Osteoblast (primary cell): ENCODE data around the gene HRH2. TPM values are rescaled to one million over a fixed set of nuclear protein-coding genes. Genes with fewer than 3 reads are reported as not detected.
A peak's percentile ranks its signal among the peaks of the same experiment; 100 is the strongest.

Experiments used
- DNase-seq: peaks from one replicate; pipeline ENCODE4 v3.0.0; 2011; ENCODE audit warnings: low spot score, mixed read lengths; ENCODE audit not compliant: insufficient read length; ENCODE audit errors: missing footprints
- H2AFZ ChIP-seq: 2 replicates; pipeline ENCODE4 v1.6.0; 2011; ENCODE audit warnings: mild to moderate bottlenecking, low read length
- H3K27ac ChIP-seq: 2 replicates; pipeline ENCODE4 v1.5.1; 2011; ENCODE audit warnings: mild to moderate bottlenecking, low read depth, low read length, moderate library complexity
- H3K27me3 ChIP-seq: 2 replicates; pipeline ENCODE4 v1.6.0; 2012; ENCODE audit warnings: mild to moderate bottlenecking, control low read depth, inconsistent platforms, low read length, moderate library complexity; ENCODE audit not compliant: insufficient read depth
- H3K36me3 ChIP-seq: 2 replicates; pipeline ENCODE4 v1.5.1; 2011; ENCODE audit warnings: mild to moderate bottlenecking, low read length, control low read depth, moderate library complexity; ENCODE audit not compliant: insufficient read depth
- H3K4me1 ChIP-seq: 2 replicates; pipeline ENCODE4 v1.5.1; 2011; ENCODE audit warnings: mild to moderate bottlenecking, low read length, control low read depth, moderate library complexity; ENCODE audit not compliant: insufficient read depth
- H3K4me2 ChIP-seq: 2 replicates; pipeline ENCODE4 v1.6.0; 2011; ENCODE audit warnings: mild to moderate bottlenecking, low read length; ENCODE audit not compliant: insufficient read depth
- H3K4me3 ChIP-seq: fragments of 200-600 bp; sonication (generic); 3 replicates; pipeline ENCODE4 v1.5.1; 2012; ENCODE audit warnings: mild to moderate bottlenecking, low read length, inconsistent platforms; ENCODE audit not compliant: insufficient read depth
- H3K79me2 ChIP-seq: 2 replicates; pipeline ENCODE4 v1.6.0; 2012; ENCODE audit warnings: mild to moderate bottlenecking, low read length, control low read depth, inconsistent platforms; ENCODE audit not compliant: insufficient read depth
- H3K9me3 ChIP-seq: 2 replicates; pipeline ENCODE4 v1.5.1; 2011; ENCODE audit warnings: low read depth, low read length, control low read depth
- H4K20me1 ChIP-seq: 2 replicates; pipeline ENCODE4 v1.6.0; 2012; ENCODE audit warnings: mild to moderate bottlenecking, low read length, control low read depth; ENCODE audit not compliant: insufficient read depth
- total RNA-seq: library from RNA; depleted of rRNA; stranded (reverse); fragments of >200 nt; gene quantifications from 2 replicates; pipeline ENCODE4 v1.2.3, GENCODE V29; 2012
- TF ChIP-seq, protein P1 (sequence below): IDR thresholded peaks from 2 replicates; pipeline ENCODE4 v1.5.1; 2011; ENCODE audit warnings: mild to moderate bottlenecking, low read depth, low read length, moderate library complexity; ENCODE audit errors: extremely low read depth

The HRH2 gene
- total RNA-seq, 1 donor, result 0.36 TPM

DNA sequence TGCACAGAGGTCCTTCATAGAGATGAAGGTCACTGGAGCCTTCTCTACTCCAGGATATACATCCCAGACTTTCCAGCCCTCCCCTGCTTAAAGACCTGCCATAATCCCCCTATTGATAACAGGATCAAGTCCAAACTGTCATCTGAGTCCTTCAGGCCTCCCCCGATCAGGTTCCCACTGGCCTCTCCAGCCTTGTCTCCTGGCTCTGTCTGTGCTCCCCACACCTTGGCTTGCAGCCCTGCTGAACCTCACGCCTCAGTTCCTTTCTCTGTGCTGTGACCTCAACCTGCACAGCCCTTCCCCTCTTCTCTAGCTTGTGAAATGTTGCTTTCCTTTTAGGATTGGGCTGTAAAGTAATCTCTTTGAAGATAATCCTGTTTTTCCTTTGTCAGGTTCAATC is 2.5 kb upstream of the HRH2 start:
- TF ChIP-seq, protein P1, sequence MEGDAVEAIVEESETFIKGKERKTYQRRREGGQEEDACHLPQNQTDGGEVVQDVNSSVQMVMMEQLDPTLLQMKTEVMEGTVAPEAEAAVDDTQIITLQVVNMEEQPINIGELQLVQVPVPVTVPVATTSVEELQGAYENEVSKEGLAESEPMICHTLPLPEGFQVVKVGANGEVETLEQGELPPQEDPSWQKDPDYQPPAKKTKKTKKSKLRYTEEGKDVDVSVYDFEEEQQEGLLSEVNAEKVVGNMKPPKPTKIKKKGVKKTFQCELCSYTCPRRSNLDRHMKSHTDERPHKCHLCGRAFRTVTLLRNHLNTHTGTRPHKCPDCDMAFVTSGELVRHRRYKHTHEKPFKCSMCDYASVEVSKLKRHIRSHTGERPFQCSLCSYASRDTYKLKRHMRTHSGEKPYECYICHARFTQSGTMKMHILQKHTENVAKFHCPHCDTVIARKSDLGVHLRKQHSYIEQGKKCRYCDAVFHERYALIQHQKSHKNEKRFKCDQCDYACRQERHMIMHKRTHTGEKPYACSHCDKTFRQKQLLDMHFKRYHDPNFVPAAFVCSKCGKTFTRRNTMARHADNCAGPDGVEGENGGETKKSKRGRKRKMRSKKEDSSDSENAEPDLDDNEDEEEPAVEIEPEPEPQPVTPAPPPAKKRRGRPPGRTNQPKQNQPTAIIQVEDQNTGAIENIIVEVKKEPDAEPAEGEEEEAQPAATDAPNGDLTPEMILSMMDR, result no peak

DNA sequence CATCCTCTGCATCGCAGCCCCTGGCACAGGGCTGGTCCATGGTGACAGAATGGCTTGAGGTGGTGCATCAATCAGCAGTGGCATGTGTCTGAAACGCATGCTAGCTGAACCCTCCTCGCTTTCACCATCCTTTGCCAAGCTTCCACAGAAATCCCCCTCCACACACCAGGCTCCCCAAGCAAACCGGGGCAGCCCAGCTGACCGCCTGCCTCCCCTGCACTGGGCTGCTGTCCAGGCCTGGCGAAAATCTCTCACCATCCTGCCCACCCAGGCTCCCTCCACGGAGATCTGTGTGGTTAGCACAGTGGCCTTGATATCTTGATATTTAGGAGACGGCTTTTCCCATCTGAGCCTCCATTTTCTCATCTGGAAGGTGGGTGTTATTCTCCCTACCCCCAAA is 905 bp upstream of the HRH2 start:
- no peak for DNase-seq
- H2AFZ ChIP-seq, result no peak overlapping the region
- H4K20me1 ChIP-seq, result no peaks in the 10 kb centered on the region
- H3K9me3 ChIP-seq, result no peaks in the 10 kb centered on the region
- no peaks in the 10 kb centered on the region for H3K27me3 ChIP-seq
- H3K4me3 ChIP-seq, result no peak overlapping the region
- H3K4me2 ChIP-seq, result no peak overlapping the region
- no peak overlapping the region for H3K27ac ChIP-seq
- no peaks in the 10 kb centered on the region for H3K36me3 ChIP-seq
- TF ChIP-seq, protein P1, result no peak
- peaks cover 6% of the 10 kb centered on the region for H3K4me1 ChIP-seq
- H3K79me2 ChIP-seq, result no peaks in the 10 kb centered on the region

More for the DNA sequence above, 2.5 kb upstream of the HRH2 start:
- DNase-seq, result no peak
- no peak overlapping the region for H3K4me2 ChIP-seq
- H3K27me3 ChIP-seq, result no peaks in the 10 kb centered on the region
- H3K27ac ChIP-seq, result no peak overlapping the region
- H3K79me2 ChIP-seq, result no peaks in the 10 kb centered on the region
- H4K20me1 ChIP-seq, result no peaks in the 10 kb centered on the region
- H3K4me3 ChIP-seq, result no peak overlapping the region
- H3K4me1 ChIP-seq, result peaks cover 6% of the 10 kb centered on the region
- no peaks in the 10 kb centered on the region for H3K36me3 ChIP-seq
- no peak overlapping the region for H2AFZ ChIP-seq
- H3K9me3 ChIP-seq, result no peaks in the 10 kb centered on the region

DNA sequence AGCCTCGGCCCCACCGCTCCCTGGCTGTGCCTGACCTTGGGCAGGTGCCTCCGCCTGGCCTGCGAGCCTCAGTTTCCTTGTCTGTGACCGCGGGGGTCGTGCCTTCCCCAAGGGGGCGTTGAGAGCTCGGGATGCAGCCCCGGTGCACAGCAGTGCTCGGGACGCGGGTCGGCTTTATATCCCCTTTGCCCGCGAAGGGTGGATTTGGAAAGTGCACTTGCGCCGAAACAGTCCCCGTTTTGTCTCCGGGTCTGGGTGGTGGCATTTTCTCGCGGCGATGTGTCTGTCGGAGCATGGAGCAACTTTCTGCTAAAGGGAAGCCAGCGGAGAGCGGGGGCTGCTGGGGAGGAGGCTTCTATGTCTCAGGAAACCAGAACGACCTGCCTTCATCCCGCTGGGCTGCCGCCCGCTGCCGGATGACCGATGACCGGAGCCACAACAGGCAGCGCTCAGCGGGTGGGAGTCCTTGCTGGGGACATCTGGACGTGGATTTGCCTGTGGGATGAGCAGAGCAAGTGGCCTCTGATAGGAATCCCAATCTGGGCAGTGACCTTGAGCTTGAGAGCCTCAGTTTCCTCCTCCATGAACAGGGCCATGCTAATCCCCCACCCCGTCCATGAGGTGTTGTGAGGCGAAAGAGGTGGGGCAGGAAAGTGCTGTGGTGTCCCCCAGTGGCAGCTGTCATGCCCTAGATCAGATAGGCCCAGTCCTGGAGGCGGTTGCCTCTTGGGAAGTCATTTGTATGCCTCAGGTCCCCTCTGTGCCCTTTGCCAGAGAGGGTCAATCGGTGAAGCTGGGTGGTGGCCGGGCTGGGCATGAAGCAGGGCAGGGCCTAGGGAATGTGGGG is 651 bp downstream of the HRH2 start:
- peak; percentile 45 for DNase-seq
- TF ChIP-seq, protein P1, result no peak
- H3K36me3 ChIP-seq, result no peaks in the 10 kb centered on the region
- peak overlapping the region; percentile 65 for H3K4me2 ChIP-seq
- no peaks in the 10 kb centered on the region for H3K9me3 ChIP-seq
- no peaks in the 10 kb centered on the region for H3K27me3 ChIP-seq
- peak overlapping the region; percentile 31 for H2AFZ ChIP-seq
- H4K20me1 ChIP-seq, result no peaks in the 10 kb centered on the region
- peak overlapping the region; percentile 64 for H3K4me3 ChIP-seq
- H3K79me2 ChIP-seq, result no peaks in the 10 kb centered on the region
- H3K27ac ChIP-seq, result no peak overlapping the region
- no peaks in the 10 kb centered on the region for H3K4me1 ChIP-seq

DNA sequence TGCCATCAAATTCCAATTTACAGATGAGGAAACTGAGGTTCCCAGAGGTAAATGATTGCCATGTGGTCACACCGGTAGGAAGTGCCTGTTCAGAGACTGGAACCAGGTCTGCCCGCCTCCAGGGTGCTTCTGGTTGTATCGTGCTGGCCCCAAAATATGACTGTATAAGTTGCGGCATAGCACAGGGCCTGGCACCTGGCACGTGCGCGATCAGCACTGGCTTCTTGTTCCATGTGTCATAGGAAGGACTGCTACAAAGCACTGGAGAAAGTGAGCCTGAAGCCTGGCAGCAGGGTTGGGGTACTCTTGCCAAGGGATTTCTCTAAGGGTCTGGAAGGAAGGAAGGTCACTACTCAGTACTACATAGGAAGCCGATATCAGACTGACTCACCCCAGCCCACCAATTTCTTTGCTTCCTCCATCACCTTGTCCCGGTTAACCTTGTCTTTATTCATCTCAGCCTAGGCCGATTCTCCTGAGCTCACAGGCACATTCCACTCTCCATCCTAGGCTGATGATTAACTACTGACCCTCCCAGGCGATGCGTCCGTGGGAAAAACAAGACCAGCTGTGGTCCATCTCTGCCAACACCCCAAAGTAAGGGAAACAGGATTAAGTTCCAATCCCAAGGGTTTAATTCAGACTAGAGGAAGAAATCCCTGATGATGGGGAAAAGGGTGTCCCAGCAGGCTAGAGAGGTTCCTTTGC is 1.8 kb downstream of the HRH2 start:
- H3K9me3 ChIP-seq, result no peaks in the 10 kb centered on the region
- H3K4me3 ChIP-seq, result no peak overlapping the region
- H3K4me2 ChIP-seq, result no peak overlapping the region
- no peaks in the 10 kb centered on the region for H3K36me3 ChIP-seq
- no peak overlapping the region for H2AFZ ChIP-seq
- TF ChIP-seq, protein P1, result no peak
- H3K27ac ChIP-seq, result no peak overlapping the region
- peak; percentile 83 for DNase-seq
- no peaks in the 10 kb centered on the region for H3K79me2 ChIP-seq
- H3K27me3 ChIP-seq, result no peaks in the 10 kb centered on the region
- no peaks in the 10 kb centered on the region for H3K4me1 ChIP-seq
- H4K20me1 ChIP-seq, result no peaks in the 10 kb centered on the region
